Fibroblast of villous mesenchyme (primary cell): Measurements from ENCODE around the gene DAGLA. TPM values are rescaled to one million over a fixed set of nuclear protein-coding genes. Genes with fewer than 3 reads are reported as not detected.

Experiments
- DNase-seq: peaks from one replicate; pipeline ENCODE4 v3.0.0-alpha.2; 2010; ENCODE audit warnings: low read depth
- H3K4me3 ChIP-seq: 2 replicates; pipeline ENCODE4 v1.5.1; 2011; ENCODE audit warnings: low read depth, mild to moderate bottlenecking, low read length
- CTCF ChIP-seq: IDR thresholded peaks from 2 replicates; pipeline ENCODE4 v1.5.1; 2012; ENCODE audit warnings: low read depth, mild to moderate bottlenecking, low read length; ENCODE audit not compliant: insufficient read depth
- total RNA-seq: library from RNA; depleted of rRNA; stranded (reverse); fragments of >200 nt; gene quantifications from 2 replicates; pipeline ENCODE4 v1.2.3, GENCODE V29; 2012

Gene DAGLA
- total RNA-seq, 1 donor: 2.2 TPM

- H3K4me3 ChIP-seq: no peak overlapping the region
- TF ChIP-seq CTCF: no peak
- DNase-seq: peak; percentile 19
Measured at GRCh38 chr11:61679296-61679695, 895 bp upstream of the DAGLA start.

- peak overlapping the region; percentile 54 for H3K4me3 ChIP-seq
- TF ChIP-seq CTCF: no peak
- DNase-seq: no peak
Measured at GRCh38 chr11:61680622-61681221, 531 bp downstream of the DAGLA start.

GRCh38 chr11:61682093-61682732 is 2.0 kb downstream of the DAGLA start:
- no peak for TF ChIP-seq CTCF

GRCh38 chr11:61682906-61683675 is 2.9 kb downstream of the DAGLA start:
- no peak overlapping the region for H3K4me3 ChIP-seq
- no peak for DNase-seq
- TF ChIP-seq CTCF: no peak

More at GRCh38 chr11:61682093-61682732, 2.0 kb downstream of the DAGLA start:
- no peak for DNase-seq
- H3K4me3 ChIP-seq: no peak overlapping the region

- H3K4me3 ChIP-seq: no peak overlapping the region
- TF ChIP-seq CTCF: no peak
- DNase-seq: peak; percentile 19
Measured at GRCh38 chr11:61683961-61684869, 4.0 kb downstream of the DAGLA start.

GRCh38 chr11:61684870-61685616 is 4.9 kb downstream of the DAGLA start:
- no peak for DNase-seq
- no peak overlapping the region for H3K4me3 ChIP-seq
- no peak for TF ChIP-seq CTCF
